GM12892 (cell line): ENCODE data around the gene CNGA3.

Experiments used
- POLR2A ChIP-seq: IDR thresholded peaks from 2 replicates; pipeline ENCODE4 v1.6.1; 2011; ENCODE audit warnings: low read depth, low read length, control low read depth
- TAF1 ChIP-seq: IDR thresholded peaks from 2 replicates; pipeline ENCODE4 v1.6.1; 2011; ENCODE audit warnings: low read depth, mild to moderate bottlenecking, control low read depth, low read length, borderline replicate concordance

DNA sequence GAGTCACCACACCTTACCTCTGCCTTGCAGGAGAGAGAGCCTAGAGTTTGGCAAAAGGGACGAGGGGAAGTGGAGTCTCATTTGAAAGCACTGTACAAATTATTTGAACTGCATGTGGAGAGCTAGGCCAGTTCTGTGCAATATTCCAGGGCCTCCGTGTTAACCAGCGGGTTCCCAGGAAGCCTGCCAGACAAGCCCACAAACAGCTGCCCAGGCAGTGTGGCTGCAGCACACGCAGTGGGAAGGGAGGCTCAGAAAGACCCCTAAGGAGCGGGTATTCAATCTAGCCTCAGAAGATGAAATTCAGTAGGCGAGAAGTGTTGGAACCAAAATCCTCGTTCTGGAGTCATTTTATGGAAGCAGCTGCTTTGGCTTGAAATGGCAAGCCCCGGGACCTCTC lies 30.7 kb downstream of the CNGA3 start:
- no peak for TF ChIP-seq POLR2A
- TF ChIP-seq TAF1: no peak
